Dermis blood vessel endothelial cell (primary cell): Measurements from ENCODE around the gene RUNDC1. TPM values are rescaled to one million over a fixed set of nuclear protein-coding genes. Genes with fewer than 3 reads are reported as not detected.
"Not testable (repeated sequence)": the region's sequence is repeated elsewhere in the genome, so short reads cannot be mapped to it uniquely, and the experiment has no call there.

Source experiments
- DNase-seq: peaks from one replicate; pipeline ENCODE4 v3.0.0; 2010
- total RNA-seq: library from RNA; depleted of rRNA; stranded (reverse); fragments of >200 nt; gene quantifications from 2 replicates; pipeline ENCODE4 v1.2.3, GENCODE V29; 2014

The RUNDC1 gene
- 10.1 and 14.1 TPM in 2 replicates for total RNA-seq

DNA sequence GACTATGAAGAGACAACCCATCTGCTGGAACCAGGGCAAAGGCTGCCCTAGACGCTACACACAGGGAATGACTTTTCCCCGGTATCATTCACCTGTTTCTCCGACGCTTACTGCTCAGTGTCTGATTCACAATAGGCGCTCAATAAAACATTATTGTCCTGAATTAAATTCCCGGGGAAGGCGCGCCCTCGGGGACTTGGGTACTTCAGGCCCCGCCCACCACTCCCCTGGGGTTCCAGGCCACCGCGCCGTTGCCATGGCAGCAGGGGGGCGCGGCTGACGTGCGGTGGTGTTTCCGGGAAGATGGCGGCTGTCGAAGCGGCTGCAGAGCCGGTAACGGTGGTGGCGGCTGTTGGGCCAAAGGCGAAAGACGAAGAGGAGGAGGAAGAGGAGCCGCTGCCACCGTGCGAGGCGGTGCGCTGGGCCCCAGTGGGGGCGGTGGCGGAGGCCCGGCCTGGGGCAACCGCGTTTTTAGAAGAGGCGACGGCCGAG lies at the start of gene RUNDC1:
Gene RUNDC1, plus strand, starts transcription at position 292 of the 492 bp plus-strand sequence. Its CDS starts 12 bp downstream, at position 304.
- DNase-seq, result peak; percentile 89

DNA sequence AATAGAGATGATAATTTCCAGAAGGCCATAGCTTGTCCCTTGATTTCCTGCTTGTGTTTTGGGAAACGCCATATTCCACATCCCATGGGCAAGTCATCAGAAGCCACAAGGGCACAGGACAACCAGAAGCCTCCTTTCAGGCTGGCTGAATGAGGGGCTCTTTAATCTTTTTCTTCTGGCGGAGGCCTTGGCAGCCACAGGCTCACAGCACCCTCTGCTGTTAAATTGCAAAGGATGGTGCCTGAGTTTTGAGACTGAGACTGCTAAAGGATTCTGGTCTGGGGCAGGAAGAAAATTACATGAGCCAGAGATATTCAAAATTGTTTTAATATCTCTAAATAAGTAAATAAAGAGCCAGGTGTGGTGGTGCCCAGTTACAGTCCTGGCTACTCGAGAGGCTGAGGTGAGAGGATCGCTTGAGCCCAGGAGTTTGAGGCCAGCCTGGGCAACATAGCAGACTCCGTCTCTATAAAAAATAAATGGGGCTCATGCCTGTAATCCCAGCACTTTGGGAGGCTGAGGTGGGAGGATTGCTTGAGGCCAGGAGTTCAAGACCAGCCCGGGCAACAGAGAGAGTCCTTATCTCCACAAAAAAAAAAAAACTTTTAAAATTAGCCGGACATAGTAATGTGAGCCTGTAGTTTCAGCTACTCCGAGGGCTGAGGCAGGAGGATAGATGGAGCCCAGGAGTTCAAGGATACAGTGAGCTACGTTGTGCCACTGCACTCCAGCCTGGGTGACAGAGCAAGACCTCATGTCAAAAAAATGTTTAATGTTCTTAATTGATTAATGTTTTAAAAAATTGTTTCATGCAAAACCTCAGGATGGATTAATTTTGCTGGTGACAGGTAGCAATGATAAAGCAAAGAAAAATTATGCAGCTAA lies 42.4 kb upstream of the RUNDC1 start:
- peak; percentile 82 for DNase-seq

DNA sequence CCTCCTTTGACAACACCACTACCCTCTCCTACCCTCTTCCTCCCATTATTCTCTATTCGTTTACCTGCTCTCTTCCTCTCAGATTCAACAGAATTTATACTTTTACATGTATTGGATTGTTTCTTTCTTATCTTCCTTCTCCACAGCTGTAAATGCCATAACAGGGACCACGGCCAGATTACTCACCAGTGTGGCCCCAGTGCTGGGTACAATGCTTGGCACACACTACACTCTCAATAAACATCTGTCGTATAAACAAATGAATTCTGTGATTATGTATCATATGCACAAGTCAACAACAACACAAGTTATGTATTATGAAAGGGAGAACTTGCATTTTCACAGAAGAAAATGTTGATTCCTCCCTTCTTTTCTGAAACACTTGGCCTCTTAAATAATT lies 36.2 kb upstream of the RUNDC1 start:
- DNase-seq, result peak; percentile 19

DNA sequence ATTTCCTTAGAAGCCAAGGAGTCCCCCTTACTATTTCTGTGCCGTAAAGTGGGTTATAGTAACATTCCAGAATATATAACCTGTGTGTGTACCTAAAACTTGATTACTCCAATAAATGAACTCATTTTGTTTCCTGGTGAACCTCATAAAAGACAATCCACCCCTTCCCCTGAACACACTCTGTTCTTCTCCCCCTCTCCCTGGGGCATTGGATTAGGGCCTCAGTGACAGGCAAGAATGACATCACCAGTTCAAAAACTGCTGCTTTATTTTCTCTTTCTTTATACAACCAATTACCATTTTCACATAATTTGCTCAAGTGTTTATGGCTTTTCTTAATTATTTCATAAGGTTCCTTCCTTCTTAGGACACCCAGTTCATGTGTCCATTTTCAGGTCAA lies 33.6 kb upstream of the RUNDC1 start:
- DNase-seq, result no peak

DNA sequence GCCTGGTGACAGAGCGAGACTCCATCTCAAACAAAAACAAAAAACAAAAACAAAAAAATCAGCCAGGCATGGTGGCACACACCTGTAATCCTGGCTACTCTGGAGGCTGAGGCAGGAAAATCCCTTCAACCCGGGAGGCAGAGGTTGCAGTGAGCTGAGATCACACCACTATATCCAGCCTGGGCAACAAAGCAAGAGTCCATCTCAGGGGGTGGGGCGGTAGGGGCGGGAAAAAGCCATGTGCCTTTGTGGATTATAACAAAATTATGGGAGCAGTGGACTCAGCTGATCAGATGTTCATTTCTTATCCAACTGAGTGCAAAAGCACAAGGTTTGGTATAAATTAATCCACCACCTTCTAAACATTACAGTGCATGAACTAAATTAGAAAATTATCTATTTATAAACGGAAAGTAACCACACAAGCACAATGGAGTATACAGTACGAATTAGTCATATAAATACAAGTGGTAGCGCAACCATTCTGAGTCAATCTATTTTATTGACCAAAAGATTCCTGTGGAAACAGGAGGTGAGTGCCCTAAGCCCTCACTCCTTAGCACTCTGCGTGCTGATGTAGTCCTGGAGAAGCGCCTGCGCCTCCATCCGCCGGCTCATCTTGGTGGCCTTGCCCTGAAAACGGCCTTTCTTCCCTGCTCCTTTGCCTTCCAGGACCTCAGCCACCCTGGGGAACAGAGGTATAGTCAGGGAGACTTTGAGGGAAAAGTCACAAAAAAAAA lies 30.2 kb upstream of the RUNDC1 start:
- DNase-seq, result no peak

DNA sequence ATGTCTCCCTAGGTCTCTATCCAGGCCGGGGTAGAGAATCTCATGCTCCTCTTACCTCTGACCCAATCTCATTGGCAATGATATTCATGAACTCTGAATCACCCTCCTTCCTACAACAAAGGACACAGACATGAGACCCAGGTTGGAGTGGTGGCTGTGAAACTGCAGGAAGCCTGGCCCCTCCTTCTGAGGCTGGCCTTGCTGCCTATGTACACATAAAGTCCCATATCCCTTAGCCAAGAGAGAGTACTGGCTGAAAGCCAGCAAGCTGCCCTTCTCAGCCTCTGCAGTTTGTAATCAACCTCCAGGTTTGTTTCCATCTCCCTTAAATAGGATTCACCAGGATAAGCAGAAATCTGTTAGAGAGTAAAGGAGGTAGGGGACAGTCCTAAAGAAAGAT lies 26.7 kb upstream of the RUNDC1 start:
- DNase-seq, result peak; percentile 15

DNA sequence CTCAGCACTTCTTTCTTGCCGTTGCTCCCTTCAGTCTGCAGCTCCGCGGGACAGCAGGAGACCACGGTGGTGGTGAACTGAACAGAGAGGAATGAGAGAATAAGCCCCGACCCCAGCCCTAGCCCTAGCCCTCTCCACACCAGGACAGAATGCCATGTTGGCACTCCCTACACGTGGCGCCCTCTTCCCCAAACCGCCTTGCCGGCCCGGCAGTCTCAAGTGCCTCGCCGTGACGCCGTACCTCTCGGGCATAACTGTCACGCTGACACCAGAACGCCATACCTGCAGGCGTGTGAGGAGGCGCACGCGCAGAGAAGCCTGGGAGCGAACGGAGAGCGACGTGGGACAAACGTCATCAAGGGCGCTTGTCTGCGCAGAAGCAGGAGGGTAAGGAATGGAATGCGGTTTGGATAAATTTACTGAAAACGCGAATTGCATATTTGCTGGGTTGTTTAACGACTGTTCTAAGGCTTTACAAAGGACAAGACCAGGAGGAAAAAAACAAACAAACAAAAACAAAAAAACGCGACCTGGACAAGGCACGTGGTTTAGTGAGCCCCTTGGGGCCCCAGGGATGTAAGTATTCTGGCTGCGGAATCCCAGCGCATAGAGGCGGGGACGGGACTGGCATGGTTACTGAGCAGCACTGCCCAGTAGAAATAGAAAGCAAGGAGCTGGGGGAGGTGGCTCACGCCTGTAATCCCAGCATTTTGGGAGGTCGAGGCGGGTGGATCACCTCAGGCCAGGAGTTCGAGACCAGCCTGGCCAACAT lies 16.0 kb upstream of the RUNDC1 start, which contains the start of gene AARSD1:
Gene AARSD1, minus strand, starts transcription at position 294 of the 772 bp plus-strand sequence. Its CDS starts 14 bp downstream, at position 280.
- peak; percentile 97 for DNase-seq

DNA sequence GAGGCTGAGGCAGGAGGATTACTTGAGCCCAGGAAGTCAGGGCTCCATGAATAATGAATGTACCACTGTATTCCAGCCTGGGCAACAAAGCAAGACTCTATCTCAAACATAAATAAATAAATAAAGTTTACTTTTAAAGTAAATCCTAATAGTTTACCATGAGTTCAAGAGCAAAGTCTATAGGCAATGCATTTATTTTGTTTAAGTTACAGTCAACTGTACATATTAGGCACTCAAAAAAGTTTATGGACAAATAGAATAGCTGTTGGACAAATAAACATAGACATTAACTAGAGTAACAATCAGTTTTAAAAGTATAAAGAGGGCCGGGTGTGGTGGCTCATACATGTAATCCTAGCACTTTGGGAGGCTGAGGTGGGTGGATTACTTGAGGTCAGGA lies 12.4 kb upstream of the RUNDC1 start:
- DNase-seq, result no peak

DNA sequence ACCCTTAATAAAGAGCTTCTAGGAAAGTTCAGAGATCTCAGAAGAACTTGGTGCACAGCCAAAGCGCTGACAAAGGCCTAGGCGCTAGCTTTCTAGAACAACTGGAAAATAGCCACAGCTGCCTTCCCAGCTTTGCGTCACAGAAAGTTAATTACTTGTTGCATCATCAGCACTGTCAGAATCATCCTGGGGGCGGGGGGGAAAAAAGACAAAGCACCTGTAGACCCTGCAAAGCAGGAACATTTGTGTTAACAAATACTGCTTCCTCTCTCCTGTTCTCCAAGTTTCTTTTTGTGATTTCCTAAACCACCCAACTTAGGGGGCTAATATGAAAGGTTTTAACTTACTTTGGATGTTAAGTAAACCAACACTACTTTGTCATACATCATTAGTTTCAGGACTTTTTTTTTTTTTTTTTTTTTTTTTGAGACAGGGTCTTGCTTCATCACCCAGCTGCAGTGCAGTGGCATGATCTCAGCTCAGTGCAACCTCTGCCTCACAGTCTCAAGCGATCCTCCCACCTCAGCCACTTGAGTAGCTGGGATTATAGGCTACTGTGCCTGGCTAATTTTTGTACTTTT lies 11.3 kb upstream of the RUNDC1 start:
- DNase-seq, result no peak

DNA sequence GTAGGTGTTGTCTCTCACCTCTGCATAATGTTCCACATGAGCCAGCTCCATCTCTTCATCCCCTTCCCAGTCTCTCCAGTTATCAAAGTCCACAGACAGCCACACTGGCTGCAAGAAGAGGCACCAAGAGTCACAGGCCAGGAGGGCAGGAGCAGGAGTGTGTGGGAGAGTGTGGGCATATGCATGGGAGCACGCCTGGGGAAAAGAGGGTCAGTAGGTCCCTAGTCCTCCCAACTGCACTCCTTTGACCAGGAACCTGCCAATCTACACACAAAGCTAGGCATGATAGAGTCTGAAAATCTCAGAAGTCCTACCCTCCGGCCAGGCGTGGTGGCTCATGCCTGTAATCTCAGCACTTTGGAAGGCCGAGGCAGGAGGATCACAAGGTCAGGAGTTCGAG lies 8.8 kb upstream of the RUNDC1 start:
- DNase-seq, result no peak

DNA sequence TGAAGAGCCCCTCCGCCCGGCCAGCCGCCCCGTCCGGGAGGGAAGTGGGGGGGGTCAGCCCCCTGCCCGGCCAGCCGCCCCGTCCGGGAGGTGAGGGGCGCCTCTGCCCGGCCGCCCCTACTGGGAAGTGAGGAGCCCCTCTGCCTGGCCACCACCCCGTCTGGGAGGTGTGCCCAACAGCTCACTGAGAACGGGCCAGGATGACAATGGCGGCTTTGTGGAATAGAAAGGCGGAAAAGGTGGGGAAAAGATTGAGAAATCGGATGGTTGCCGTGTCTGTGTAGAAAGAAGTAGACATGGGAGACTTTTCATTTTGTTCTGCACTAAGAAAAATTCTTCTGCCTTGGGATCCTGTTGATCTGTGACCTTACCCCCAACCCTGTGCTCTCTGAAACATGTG lies 7.0 kb upstream of the RUNDC1 start:
- DNase-seq, result not testable (repeated sequence)

DNA sequence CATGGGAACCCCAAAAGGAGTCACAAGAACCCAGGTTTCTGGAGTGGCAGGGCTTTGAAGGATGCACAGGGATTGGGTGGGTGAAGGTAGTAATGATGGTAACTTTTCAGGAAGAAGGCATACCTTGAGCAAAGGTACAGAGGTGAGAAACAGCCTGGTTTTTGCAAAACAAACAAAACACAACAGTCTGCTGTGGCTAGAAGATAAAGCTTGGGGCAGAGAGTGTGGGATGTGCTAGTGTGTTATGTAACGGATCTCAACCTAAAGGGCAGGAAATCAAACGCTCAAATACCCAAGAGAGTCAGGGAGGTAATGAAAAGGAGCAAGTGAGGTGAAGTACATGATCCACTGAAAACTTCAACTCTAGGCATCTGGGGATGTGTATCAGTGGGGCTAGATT lies 5.1 kb upstream of the RUNDC1 start:
- no peak for DNase-seq

DNA sequence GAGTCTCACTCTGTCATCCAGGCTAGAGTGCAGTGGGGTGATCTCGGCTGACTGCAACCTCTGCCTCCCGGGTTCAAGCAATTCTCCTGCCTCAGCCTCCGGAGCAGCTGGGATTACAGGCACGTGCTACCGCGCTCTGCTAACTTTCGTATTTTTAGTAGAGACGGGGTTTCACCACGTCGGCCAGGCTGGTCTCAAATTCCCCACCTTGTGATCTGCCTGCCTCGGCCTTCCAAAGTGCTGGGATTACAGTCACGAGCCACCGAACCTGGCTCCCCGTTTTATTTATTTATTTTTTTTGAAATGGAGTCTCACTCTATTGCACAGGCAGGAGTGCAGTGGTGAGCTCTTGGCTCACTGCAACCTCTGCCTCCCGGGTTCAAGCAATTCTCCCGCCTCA lies 4.7 kb upstream of the RUNDC1 start:
- not testable (repeated sequence) for DNase-seq

DNA sequence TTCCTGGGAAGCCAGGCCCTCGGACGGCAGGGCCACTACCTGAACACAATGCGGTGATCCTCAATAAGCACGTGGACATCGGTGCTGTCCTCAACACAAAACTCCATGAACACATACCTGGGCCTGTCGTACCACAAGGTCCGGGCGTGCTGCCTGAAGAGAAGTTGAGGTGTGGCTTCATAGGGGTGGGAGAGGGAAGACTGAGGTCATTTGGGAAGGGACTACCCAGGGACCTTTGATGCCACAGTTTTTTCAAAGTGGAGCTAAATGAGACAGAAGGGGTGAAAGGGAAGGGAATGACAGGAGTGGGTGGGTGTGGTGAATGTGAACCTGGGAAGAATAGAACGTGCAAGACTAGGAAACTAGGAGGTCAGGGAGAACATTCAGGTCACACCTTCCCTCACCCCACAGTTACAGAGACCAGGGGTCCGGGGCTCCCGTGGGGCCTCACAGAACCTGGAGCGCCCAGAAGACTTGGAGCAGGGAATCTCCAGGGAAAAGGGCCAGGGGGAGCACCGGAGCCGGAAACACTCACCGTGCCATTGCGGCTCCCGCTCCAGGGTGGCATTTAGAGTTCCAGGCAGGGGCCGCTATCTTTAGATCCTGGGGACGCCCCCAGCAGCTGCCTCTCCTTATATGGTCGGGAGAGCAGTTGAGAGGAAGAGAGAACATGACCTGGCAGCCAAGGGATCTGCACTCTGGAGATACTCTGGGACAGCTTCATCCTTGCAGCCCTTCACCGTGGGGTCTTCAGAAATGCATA lies 673 bp upstream of the RUNDC1 start, which contains the start of gene PTGES3L:
Gene PTGES3L, minus strand, starts transcription at position 570 of the 763 bp plus-strand sequence. Its CDS starts 27 bp downstream, at position 543.
- DNase-seq, result peak; percentile 58

DNA sequence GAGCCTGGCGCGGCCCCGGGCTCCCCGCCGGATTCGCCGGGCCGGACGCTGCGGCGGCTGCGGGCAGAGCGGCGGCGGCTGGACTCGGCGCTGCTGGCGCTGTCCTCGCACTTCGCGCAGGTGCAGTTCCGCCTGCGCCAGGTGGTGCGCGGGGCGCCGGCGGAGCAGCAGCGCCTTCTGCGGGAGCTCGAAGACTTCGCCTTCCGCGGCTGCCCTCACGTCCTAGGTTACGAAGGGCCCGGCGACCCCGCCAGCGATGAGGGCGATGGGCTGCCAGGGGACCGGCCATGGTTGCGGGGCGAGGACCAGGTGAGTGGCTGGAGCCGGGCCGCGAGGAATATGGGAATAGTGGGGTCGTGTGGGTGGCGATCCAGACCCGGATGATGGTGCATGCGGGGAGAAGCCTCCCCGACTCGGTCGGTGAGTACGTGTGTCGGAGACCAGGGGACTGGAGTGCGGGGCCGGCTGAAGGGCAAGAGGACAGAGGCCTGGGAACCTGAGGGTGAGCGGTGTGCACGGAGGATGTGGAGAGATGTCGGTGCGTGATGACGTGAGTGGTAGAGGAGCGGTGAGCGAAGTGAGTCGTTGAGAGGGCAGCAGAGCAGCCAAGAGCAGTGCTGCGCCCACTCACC lies 517 bp downstream of the RUNDC1 start:
- peak; percentile 71 for DNase-seq

DNA sequence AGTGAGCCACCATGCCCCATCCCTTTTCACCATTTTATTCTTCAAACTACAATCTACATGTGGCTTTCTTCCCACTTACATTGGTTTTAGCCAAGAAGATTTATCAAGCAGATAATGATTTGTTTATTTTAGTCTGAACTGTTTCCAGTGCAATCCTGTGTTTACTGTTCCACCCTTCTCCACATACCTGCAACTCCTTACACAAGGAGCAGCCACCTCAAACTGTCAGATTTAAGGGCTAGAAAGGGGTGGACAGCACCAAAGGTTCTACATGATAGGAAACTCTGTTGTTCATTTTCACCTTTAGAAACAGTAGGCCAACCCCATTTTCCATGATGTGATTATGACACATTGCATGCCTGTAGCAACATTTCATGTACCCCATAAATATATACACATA lies 1.9 kb downstream of the RUNDC1 start:
- DNase-seq, result no peak

DNA sequence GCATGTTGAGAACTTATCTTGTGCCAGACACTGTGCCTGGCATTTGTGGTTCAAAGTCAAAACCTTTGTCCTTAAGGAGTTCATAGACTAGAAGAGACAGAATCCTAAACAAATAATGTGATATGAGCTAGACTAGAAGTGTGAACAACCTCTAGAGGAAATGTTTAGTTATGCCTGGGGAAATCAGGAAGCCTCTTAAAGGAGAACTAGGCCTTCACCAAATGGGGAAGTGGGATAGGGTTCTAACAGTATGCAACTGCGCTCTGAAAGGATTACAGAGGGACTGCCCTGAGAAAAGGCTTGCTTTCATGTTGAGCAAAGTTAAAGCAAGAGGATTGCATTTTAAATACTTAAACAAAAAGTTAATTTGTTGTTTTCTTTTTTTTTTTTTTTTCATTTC lies 4.9 kb downstream of the RUNDC1 start:
- DNase-seq, result peak; percentile 24

DNA sequence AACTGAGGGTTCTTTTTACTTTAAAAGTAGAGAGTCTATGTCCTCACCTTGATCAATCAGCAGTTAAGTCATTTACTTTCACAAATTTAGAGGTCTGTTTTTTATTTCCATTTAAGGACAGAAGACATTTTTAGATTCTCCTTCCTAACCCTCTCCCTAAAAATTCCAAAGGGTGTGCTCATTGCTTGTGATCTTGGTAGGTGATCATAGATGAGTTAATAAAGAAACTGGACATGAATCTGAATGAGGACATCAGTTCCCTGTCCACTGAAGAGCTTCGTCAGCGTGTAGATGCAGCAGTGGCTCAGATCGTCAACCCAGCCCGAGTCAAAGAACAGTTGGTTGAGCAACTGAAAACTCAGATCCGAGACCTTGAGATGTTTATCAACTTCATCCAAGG lies 8.8 kb downstream of the RUNDC1 start:
- DNase-seq, result no peak

DNA sequence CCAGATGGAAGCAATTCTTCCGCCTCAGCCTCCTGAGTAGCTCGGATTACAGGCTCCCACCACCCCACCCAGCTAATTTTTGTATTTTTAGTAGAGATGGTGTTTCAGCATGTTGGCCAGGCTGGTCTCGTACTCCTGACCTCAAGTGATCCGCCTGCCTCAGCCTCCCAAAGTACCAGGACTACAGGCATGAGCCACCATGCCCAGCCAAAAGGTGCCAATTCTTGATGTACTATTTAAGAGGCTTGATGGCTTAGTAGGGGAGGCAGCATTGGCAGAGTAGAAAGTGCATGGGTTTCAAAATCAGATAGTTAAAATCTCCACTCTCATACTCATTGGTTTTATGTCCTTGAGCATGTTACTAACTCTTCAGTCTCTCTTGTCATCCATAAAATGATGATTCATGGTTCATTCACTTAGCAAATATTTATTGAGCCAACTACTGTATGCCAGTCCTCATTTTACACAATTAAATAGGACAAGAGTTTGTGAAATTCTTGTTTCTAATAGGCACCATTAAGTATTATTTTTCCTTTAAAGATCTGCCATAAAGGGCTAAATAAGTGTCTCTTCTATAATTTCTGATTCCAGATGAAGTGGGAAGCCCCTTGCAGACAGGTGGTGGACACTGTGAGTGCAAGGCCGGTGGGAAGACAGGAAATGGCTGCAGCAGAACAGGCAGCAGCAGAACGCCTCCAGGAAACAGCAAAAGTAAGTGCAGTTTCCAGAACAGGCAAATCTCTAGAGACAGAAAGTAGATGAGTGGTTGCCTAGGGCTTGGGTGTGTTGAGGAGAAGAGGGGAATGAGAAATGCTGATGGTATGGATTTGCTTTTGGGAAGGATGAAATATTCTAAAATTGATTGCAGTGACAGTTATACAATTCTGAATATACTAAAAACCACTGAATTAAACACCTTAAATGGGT lies 9.6 kb downstream of the RUNDC1 start:
- DNase-seq, result no peak

DNA sequence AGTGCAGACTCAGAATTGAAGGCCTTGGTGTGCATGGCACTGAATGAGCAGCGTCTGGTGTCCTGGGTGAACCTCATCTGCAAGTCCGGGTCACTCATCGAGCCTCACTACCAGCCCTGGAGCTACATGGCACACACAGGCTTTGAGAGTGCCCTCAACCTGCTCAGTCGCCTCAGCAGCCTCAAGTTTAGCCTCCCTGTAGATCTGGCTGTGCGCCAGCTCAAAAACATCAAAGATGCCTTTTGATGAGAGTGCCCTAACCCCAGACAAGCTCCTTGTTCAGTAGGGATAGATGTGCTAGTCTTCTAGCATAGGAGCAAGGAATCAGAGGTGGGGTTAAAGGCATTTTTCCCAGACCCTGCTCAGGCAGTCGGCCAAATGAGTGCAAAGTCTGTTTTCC lies 11.1 kb downstream of the RUNDC1 start:
- no peak for DNase-seq
